ENCODE measurements around the gene LRRC61.

GRCh38 chr7:150317748-150318444, 5.3 kb upstream of the LRRC61 start:
- TF ChIP-seq CTCF (IDR thresholded peaks at IDR 0.05) (no peak), POLR2A (IDR thresholded peaks at IDR 0.05) (no peak), POLR2AphosphoS5 (IDR thresholded peaks at IDR 0.05) (no peak), EP300 (IDR thresholded peaks at IDR 0.05) (no peak)

Measured in sigmoid colon (tissue), 4 donors.